Panc1 (cell line): ENCODE measurements around the gene KIF26B. TPM values are rescaled to one million over a fixed set of nuclear protein-coding genes. Genes with fewer than 3 reads are reported as not detected.

Experiments used
- ATAC-seq: fragments of 200-7000 bp; cut with Tn5 transposase; 2 replicates; pipeline ENCODE4 v1.9.1; 2020; ENCODE audit warnings: mild to moderate bottlenecking, moderate library complexity
- BruUV-seq: library from RNA; stranded (reverse); fragments of 400-500 nt; replicated peaks from 2 replicates; lab custom pipeline; 2021; lab: Mats Ljungman, UMichigan
- CTCF ChIA-PET: fragments of 300-600 bp; sonication (Branson Sonifier 250); formaldehyde crosslinking; loops from one replicate; lab custom pipeline; 2022; ENCODE audit warnings: antibody characterized with exemption; lab: Charles Lee
- POLR2A ChIA-PET: fragments of 300-600 bp; sonication (Branson Sonifier 250); formaldehyde crosslinking; loops from one replicate; lab custom pipeline; 2022; ENCODE audit warnings: antibody characterized with exemption; lab: Charles Lee
- DNase-seq: peaks from one replicate; pipeline ENCODE4 v3.0.0-alpha.2; 2010; ENCODE audit warnings: low read depth, low spot score
- H3K27ac ChIP-seq: 2 replicates; pipeline ENCODE4 v1.5.1; 2011; ENCODE audit warnings: mild to moderate bottlenecking, low read length, inconsistent platforms
- H3K27me3 ChIP-seq: fragments of 200-500 bp; sonication (Bioruptor generic); 2 replicates; pipeline ENCODE4 v1.6.0; 2014; ENCODE audit warnings: low read length, inconsistent platforms; ENCODE audit not compliant: control insufficient read depth, insufficient read depth
- H3K36me3 ChIP-seq: fragments of 200-500 bp; sonication (Bioruptor generic); 2 replicates; pipeline ENCODE4 v1.5.1; 2014; ENCODE audit warnings: inconsistent platforms, mild to moderate bottlenecking, low read length, moderate library complexity; ENCODE audit not compliant: control insufficient read depth, insufficient read depth
- H3K4me1 ChIP-seq: 2 replicates; pipeline ENCODE4 v1.5.1; 2011; ENCODE audit warnings: inconsistent platforms, mild to moderate bottlenecking, low read length, moderate library complexity; ENCODE audit not compliant: control insufficient read depth, insufficient read depth
- H3K4me3 ChIP-seq, 2 experiments: 2 replicates each; pipeline ENCODE4 v1.5.1; 2011 to 2012; ENCODE audit warnings: low read depth in 2 of 2, low read length in 2 of 2, mild to moderate bottlenecking in 2 of 2, inconsistent platforms in 1 of 2, moderate library complexity in 1 of 2
- H3K9me3 ChIP-seq: fragments of 200-500 bp; sonication (Bioruptor generic); 2 replicates; pipeline ENCODE4 v1.5.1; 2014; ENCODE audit warnings: low read depth, mild to moderate bottlenecking, inconsistent platforms, low read length, moderate library complexity; ENCODE audit not compliant: control insufficient read depth, insufficient read depth
- POLR2AphosphoS5 ChIP-seq: IDR thresholded peaks from 2 replicates; pipeline ENCODE4 v1.6.1; 2012; ENCODE audit warnings: mild to moderate bottlenecking, low read depth, low read length, moderate library complexity
- SIN3A ChIP-seq: IDR thresholded peaks from 2 replicates; pipeline ENCODE4 v1.6.1; 2012; ENCODE audit warnings: low read depth, mild to moderate bottlenecking, low read length, moderate library complexity, borderline replicate concordance; ENCODE audit not compliant: insufficient read depth
- TCF7L2 ChIP-seq: IDR thresholded peaks from 2 replicates; pipeline ENCODE4 v1.6.1; 2011; ENCODE audit warnings: mild to moderate bottlenecking, low read depth, low read length, inconsistent platforms
- in situ Hi-C: cut with HindIII; loops from 2 replicates; pipeline ENCODE4 v1.10.0; 2016; ENCODE audit warnings: low sequenced_read_pairs, low pct_unique_long_range_greater_than_20kb
- intact Hi-C: fragments of 100-400 bp; cut with micrococcal nuclease; formaldehyde crosslinking; loops from one replicate; pipeline ENCODE4 v1.10.0; 2022; ENCODE audit not compliant: unreplicated experiment
- total RNA-seq: library from RNA; stranded (reverse); gene quantifications from one replicate; pipeline ENCODE4 v1.2.1, GENCODE V29; 2021; ENCODE audit not compliant: unreplicated experiment
- TF ChIP-seq, protein P1 (sequence below), 2 experiments: IDR thresholded peaks; 2 replicates each; pipeline ENCODE4 v1.6.1; 2011 to 2012; ENCODE audit warnings: low read depth in 2 of 2, control low read depth in 1 of 2, low read length in 1 of 2, mild to moderate bottlenecking in 1 of 2, moderate library complexity in 1 of 2; ENCODE audit not compliant: insufficient read depth in 1 of 2
- TF ChIP-seq, protein P2 (sequence below): fragments of 450-650 bp; IDR thresholded peaks from 2 replicates; pipeline ENCODE4 v1.5.1; 2017; ENCODE audit warnings: mild to moderate bottlenecking

Gene KIF26B
- total RNA-seq, 1 experiment from 2014 or later: 0.33 TPM

- intact Hi-C loops: no loop called here
- H3K9me3 ChIP-seq: no peaks in the 10 kb centered on the region
- no TSS peak for BruUV-seq
- H3K27me3 ChIP-seq: no peaks in the 10 kb centered on the region
- ChIA-PET POLR2A (no interaction called here), CTCF (no interaction called here)
- no peaks in the 10 kb centered on the region for H3K36me3 ChIP-seq
- no peak overlapping the region for H3K4me3 ChIP-seq
- H3K4me1 ChIP-seq: no peaks in the 10 kb centered on the region
- DNase-seq: no peak
- H3K27ac ChIP-seq: no peak overlapping the region
- no peak for TF ChIP-seq SIN3A
- no peak for TF ChIP-seq TCF7L2
- TF ChIP-seq, protein P1, sequence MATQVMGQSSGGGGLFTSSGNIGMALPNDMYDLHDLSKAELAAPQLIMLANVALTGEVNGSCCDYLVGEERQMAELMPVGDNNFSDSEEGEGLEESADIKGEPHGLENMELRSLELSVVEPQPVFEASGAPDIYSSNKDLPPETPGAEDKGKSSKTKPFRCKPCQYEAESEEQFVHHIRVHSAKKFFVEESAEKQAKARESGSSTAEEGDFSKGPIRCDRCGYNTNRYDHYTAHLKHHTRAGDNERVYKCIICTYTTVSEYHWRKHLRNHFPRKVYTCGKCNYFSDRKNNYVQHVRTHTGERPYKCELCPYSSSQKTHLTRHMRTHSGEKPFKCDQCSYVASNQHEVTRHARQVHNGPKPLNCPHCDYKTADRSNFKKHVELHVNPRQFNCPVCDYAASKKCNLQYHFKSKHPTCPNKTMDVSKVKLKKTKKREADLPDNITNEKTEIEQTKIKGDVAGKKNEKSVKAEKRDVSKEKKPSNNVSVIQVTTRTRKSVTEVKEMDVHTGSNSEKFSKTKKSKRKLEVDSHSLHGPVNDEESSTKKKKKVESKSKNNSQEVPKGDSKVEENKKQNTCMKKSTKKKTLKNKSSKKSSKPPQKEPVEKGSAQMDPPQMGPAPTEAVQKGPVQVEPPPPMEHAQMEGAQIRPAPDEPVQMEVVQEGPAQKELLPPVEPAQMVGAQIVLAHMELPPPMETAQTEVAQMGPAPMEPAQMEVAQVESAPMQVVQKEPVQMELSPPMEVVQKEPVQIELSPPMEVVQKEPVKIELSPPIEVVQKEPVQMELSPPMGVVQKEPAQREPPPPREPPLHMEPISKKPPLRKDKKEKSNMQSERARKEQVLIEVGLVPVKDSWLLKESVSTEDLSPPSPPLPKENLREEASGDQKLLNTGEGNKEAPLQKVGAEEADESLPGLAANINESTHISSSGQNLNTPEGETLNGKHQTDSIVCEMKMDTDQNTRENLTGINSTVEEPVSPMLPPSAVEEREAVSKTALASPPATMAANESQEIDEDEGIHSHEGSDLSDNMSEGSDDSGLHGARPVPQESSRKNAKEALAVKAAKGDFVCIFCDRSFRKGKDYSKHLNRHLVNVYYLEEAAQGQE (IDR thresholded peaks at IDR 0.05; ENCODE audit: insufficient read depth in 1 of 2, low read depth in 2 of 2, low read length in 1 of 2): no peak
- no peak for TF ChIP-seq POLR2AphosphoS5
- TF ChIP-seq, protein P2, sequence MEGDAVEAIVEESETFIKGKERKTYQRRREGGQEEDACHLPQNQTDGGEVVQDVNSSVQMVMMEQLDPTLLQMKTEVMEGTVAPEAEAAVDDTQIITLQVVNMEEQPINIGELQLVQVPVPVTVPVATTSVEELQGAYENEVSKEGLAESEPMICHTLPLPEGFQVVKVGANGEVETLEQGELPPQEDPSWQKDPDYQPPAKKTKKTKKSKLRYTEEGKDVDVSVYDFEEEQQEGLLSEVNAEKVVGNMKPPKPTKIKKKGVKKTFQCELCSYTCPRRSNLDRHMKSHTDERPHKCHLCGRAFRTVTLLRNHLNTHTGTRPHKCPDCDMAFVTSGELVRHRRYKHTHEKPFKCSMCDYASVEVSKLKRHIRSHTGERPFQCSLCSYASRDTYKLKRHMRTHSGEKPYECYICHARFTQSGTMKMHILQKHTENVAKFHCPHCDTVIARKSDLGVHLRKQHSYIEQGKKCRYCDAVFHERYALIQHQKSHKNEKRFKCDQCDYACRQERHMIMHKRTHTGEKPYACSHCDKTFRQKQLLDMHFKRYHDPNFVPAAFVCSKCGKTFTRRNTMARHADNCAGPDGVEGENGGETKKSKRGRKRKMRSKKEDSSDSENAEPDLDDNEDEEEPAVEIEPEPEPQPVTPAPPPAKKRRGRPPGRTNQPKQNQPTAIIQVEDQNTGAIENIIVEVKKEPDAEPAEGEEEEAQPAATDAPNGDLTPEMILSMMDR: no peak
- no peak for ATAC-seq
- in situ Hi-C loops: no loop called here
Observed at GRCh38 chr1:245124241-245124640, 30.5 kb upstream of the KIF26B start.

DNA sequence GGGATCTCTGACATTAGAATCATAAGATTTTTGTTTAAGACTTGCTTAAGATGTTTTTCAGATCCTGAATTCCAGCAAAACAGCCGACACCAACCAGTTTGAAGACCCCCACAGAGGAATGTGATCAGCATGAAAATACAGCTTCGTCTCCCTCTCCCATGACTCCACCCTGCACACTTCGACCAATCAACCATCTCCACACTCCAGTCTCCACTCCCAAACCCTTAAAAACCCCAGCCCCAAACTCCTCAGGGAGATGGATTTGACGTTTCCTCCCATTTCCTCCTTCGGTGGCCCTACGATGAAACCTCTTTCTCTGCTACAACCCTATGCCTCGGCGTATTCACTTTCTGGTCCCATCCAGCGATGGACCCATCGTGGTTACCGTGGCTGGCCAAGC is 30.1 kb upstream of the KIF26B start:
- Histone ChIP-seq H3K27me3 (no peaks in the 10 kb centered on the region; the same call in 1 of the 2 replicates), H3K4me1 (no peaks in the 10 kb centered on the region; the same call in 1 of the 2 replicates), H3K4me3 (no peak overlapping the region), H3K27ac (no peak overlapping the region), H3K9me3 (no peaks in the 10 kb centered on the region), H3K36me3 (no peaks in the 10 kb centered on the region)
- TF ChIP-seq TCF7L2 (no peak), POLR2AphosphoS5 (no peak), SIN3A (no peak)
- TF ChIP-seq, protein P2: no peak
- TF ChIP-seq, protein P1 (IDR thresholded peaks at IDR 0.05; ENCODE audit: insufficient read depth in 1 of 2, low read depth in 2 of 2, low read length in 1 of 2): no peak
- ATAC-seq (no peak), DNase-seq (no peak)
- POLR2A ChIA-PET: no interaction called here
- no TSS peak for BruUV-seq
- in situ Hi-C loops: no loop called here
- CTCF ChIA-PET: no interaction called here
- intact Hi-C loops: no loop called here
